A549 (cell line): ENCODE results near the gene DUSP1. TPM values are rescaled to one million over a fixed set of nuclear protein-coding genes. Genes with fewer than 3 reads are reported as not detected.

Experiments used
- ATAC-seq, 2 experiments: fragments of 200-7000 bp in 1 of 2; fragments of >200 bp in 1 of 2; cut with Nextera tagmentation in 1 of 2; cut with Tn5 transposase in 1 of 2; 3 replicates each; pipeline versions ENCODE4 v1.8.0 to v1.9.1; 2018 to 2020; ENCODE audit warnings: mild to moderate bottlenecking in 1 of 2, moderate library complexity in 1 of 2
- CTCF ChIA-PET: fragments of 300-600 bp; sonication (Branson Sonifier 250); formaldehyde crosslinking; extraction: SDS; loops from one replicate; lab custom pipeline; 2021; ENCODE audit warnings: antibody characterized with exemption, inconsistent platforms; lab: Yijun Ruan, JAX
- POLR2A ChIA-PET: fragments of 350-600 bp; formaldehyde crosslinking; extraction: SDS; loops from one replicate; lab custom pipeline; 2021; ENCODE audit warnings: antibody characterized with exemption, inconsistent platforms; lab: Yijun Ruan, JAX
- DNase-seq, 2 experiments: peaks; one replicate each; pipeline versions ENCODE4 v3.0.0 to v3.0.0-alpha.2; 2011 to 2016; ENCODE audit warnings: low read depth in 1 of 2, low spot score in 1 of 2
- FAIRE-seq: peaks from 2 replicates; lab custom pipeline; 2011; peaks lifted over from hg19 to GRCh38; lab: Jason Lieb, UNC
- H3K27ac ChIP-seq, 2 experiments: fragments of >200 bp; sonication (Bioruptor Twin); formaldehyde crosslinking; 3 replicates each; pipeline ENCODE4 v1.5.1; 2016 to 2017
- H3K4me1 ChIP-seq: fragments of >200 bp; sonication (Bioruptor Twin); formaldehyde crosslinking; 3 replicates; pipeline ENCODE4 v1.6.1; 2016
- H3K4me2 ChIP-seq: fragments of >200 bp; sonication (Bioruptor Twin); formaldehyde crosslinking; 3 replicates; pipeline ENCODE4 v1.6.1; 2016
- H3K4me3 ChIP-seq: fragments of >200 bp; sonication (Bioruptor Twin); formaldehyde crosslinking; 3 replicates; pipeline ENCODE4 v1.5.1; 2016
- H3K9me3 ChIP-seq: fragments of >200 bp; sonication (Bioruptor Twin); formaldehyde crosslinking; 3 replicates; pipeline ENCODE4 v1.6.1; 2016
- ATOH8 ChIP-seq: fragments of 250-450 bp; sonication (Bioruptor Pico); IDR thresholded peaks from 2 replicates; pipeline ENCODE4 v1.5.0; 2020; ENCODE audit warnings: low read depth, mild to moderate bottlenecking, moderate library complexity
- BCL3 ChIP-seq: fragments of >200 bp; sonication (Bioruptor Twin); formaldehyde crosslinking; IDR thresholded peaks from 3 replicates; pipeline ENCODE4 v1.6.1; 2016
- BHLHE40 ChIP-seq: IDR thresholded peaks from 2 replicates; pipeline ENCODE4 v1.6.1; 2012; ENCODE audit warnings: low read depth, low read length, inconsistent platforms
- CBX8 ChIP-seq: fragments of 200-600 bp; sonication (generic); IDR thresholded peaks from 2 replicates; pipeline ENCODE4 v1.6.1; 2016
- CTCF ChIP-seq: fragments of >200 bp; sonication (Bioruptor Twin); formaldehyde crosslinking; IDR thresholded peaks from 3 replicates; pipeline ENCODE4 v1.5.1; 2016
- E2F6 ChIP-seq: IDR thresholded peaks from 2 replicates; pipeline ENCODE4 v1.6.1; 2012; ENCODE audit warnings: low read depth, borderline replicate concordance
- EHF ChIP-seq: fragments of 250-450 bp; sonication (Bioruptor Pico); IDR thresholded peaks from 2 replicates; pipeline ENCODE4 v1.5.0; 2020; ENCODE audit warnings: mild to moderate bottlenecking
- FOSB ChIP-seq: fragments of 250-450 bp; sonication (Bioruptor Pico); IDR thresholded peaks from 2 replicates; pipeline ENCODE4 v1.5.0; 2020; ENCODE audit warnings: mild to moderate bottlenecking, moderate library complexity
- HDAC2 ChIP-seq: fragments of 200-600 bp; sonication (generic); IDR thresholded peaks from 2 replicates; pipeline ENCODE4 v1.6.1; 2016
- HES2 ChIP-seq: fragments of >200 bp; sonication (Bioruptor Twin); formaldehyde crosslinking; IDR thresholded peaks from 2 replicates; pipeline ENCODE4 v1.6.1; 2016
- HEYL ChIP-seq: fragments of 250-450 bp; sonication (Bioruptor Pico); IDR thresholded peaks from 2 replicates; pipeline ENCODE4 v1.8.0; 2021; ENCODE audit warnings: mild to moderate bottlenecking, moderate library complexity
- HOXA7 ChIP-seq: fragments of 250-450 bp; sonication (Bioruptor Pico); IDR thresholded peaks from 2 replicates; pipeline ENCODE4 v1.5.0; 2020; ENCODE audit warnings: mild to moderate bottlenecking, moderate library complexity
- HOXB13 ChIP-seq: fragments of 250-450 bp; sonication (Bioruptor Pico); IDR thresholded peaks from 2 replicates; pipeline ENCODE4 v1.5.0; 2020; ENCODE audit warnings: low read depth, mild to moderate bottlenecking, moderate library complexity
- JUN ChIP-seq, 2 experiments: fragments of >200 bp; sonication (Bioruptor Twin); formaldehyde crosslinking; IDR thresholded peaks; 2 replicates in 1 of 2; 3 replicates in 1 of 2; pipeline ENCODE4 v1.6.1; 2016 to 2017
- KDM1A ChIP-seq: fragments of 200-600 bp; sonication (generic); IDR thresholded peaks from 2 replicates; pipeline ENCODE4 v1.6.1; 2016; ENCODE audit warnings: low read depth, mild to moderate bottlenecking
- KDM5A ChIP-seq: fragments of 200-600 bp; sonication (generic); IDR thresholded peaks from 2 replicates; pipeline ENCODE4 v1.6.1; 2016; ENCODE audit warnings: antibody characterized with exemption, mild to moderate bottlenecking
- MAFK ChIP-seq: fragments of 450-650 bp; IDR thresholded peaks from 2 replicates; pipeline ENCODE4 v1.6.1; 2014; ENCODE audit not compliant: partially characterized antibody
- MAX ChIP-seq: IDR thresholded peaks from 2 replicates; pipeline ENCODE4 v1.6.1; 2012
- MYC ChIP-seq: IDR thresholded peaks from 2 replicates; pipeline ENCODE4 v1.6.1; 2012; ENCODE audit warnings: mild to moderate bottlenecking, inconsistent platforms, low read length, improper control_type of control experiment, borderline replicate concordance
- NFE2L2 ChIP-seq: fragments of 150-350 bp; conservative IDR thresholded peaks from 2 replicates; pipeline ENCODE4 v1.6.1; 2014; ENCODE audit warnings: low read length
- NPAS2 ChIP-seq: fragments of 250-450 bp; sonication (Bioruptor Pico); IDR thresholded peaks from 2 replicates; pipeline ENCODE4 v1.8.0; 2022; ENCODE audit warnings: mild to moderate bottlenecking, moderate library complexity, borderline replicate concordance
- NR3C1 ChIP-seq: fragments of >200 bp; sonication (Bioruptor Twin); formaldehyde crosslinking; IDR thresholded peaks from 3 replicates; pipeline ENCODE4 v1.6.1; 2017
- PBX3 ChIP-seq: IDR thresholded peaks from 2 replicates; pipeline ENCODE4 v1.6.1; 2012
- POLR2A ChIP-seq: IDR thresholded peaks from 2 replicates; pipeline ENCODE4 v1.6.1; 2012; ENCODE audit warnings: mild to moderate bottlenecking, low read length
- SMC3 ChIP-seq: fragments of >200 bp; sonication (Bioruptor Twin); formaldehyde crosslinking; IDR thresholded peaks from 3 replicates; pipeline ENCODE4 v1.6.1; 2018; ENCODE audit warnings: inconsistent platforms
- TFCP2L1 ChIP-seq: fragments of 250-450 bp; sonication (Bioruptor Pico); IDR thresholded peaks from 2 replicates; pipeline ENCODE4 v1.5.0; 2021; ENCODE audit warnings: mild to moderate bottlenecking
- TP53 ChIP-seq: fragments of 250-450 bp; sonication (Bioruptor Pico); IDR thresholded peaks from 2 replicates; pipeline ENCODE4 v1.5.0; 2021; ENCODE audit warnings: mild to moderate bottlenecking, moderate library complexity
- ZC3H11A ChIP-seq: fragments of 450-650 bp; IDR thresholded peaks from 2 replicates; pipeline ENCODE4 v1.6.1; 2014; ENCODE audit warnings: antibody characterized with exemption, mild to moderate bottlenecking
- WGBS: methylation state at CpG from one replicate; pipeline ENCODE4 v1.1.6; 2017; ENCODE audit errors: missing lambda C conversion rate; 5-methylcytosine and 5-hydroxymethylcytosine counted together
- polyA plus RNA-seq, 4 experiments: library from polyadenylated mRNA; depleted of rRNA in 3 of 4; stranded (reverse); fragments of >200 nt; fragmentation: RNase III in 1 of 4; extraction: RNeasy Plus Mini Kit Qiagen cat#74134 plus additional on column Dnase treatment in 1 of 4; gene quantifications; 2 replicates in 3 of 4; 3 replicates in 1 of 4; pipeline ENCODE4 v1.2.3, GENCODE V29; 2011 to 2017
- TF ChIP-seq, protein P1 (sequence below): fragments of 250-450 bp; sonication (Bioruptor Pico); IDR thresholded peaks from 2 replicates; pipeline ENCODE4 v1.5.0; 2021; ENCODE audit warnings: mild to moderate bottlenecking, moderate library complexity, borderline replicate concordance

DUSP1 gene
- polyA plus RNA-seq, 2 of the 4 experiments (the other 2 are of a cell fraction) = 207 to 594 TPM

GRCh38 chr5:172799416-172799815 lies 28.4 kb upstream of the DUSP1 start:
- POLR2A ChIA-PET = interaction anchor here (1.6 to 1.8 kb wide), 2 partner anchors 27 to 29 kb away, joined by 8 to 15 read pairs; partner anchors contain the start of gene DUSP1
- CTCF ChIA-PET = interaction anchor here (1.4 to 4.0 kb wide), 4 partner anchors 8 to 83 kb away, joined by 4 to 21 read pairs (median 6); partner anchors contain the start of gene DUSP1
- H3K27ac ChIP-seq = peak overlapping the region; percentile 72 to 82; a peak in 5 of 6 replicates
- TF ChIP-seq HOXA7 (CRISPR knock-in tag) (no peak), EHF (no peak), CBX8 (no peak), FOSB (CRISPR knock-in tag) (no peak), BHLHE40 (no peak), TFCP2L1 (CRISPR knock-in tag) (no peak), NFE2L2 (no peak), NR3C1 (no peak), HDAC2 (no peak), PBX3 (no peak), TP53 (CRISPR knock-in tag) (no peak)
- TF ChIP-seq, protein P1, sequence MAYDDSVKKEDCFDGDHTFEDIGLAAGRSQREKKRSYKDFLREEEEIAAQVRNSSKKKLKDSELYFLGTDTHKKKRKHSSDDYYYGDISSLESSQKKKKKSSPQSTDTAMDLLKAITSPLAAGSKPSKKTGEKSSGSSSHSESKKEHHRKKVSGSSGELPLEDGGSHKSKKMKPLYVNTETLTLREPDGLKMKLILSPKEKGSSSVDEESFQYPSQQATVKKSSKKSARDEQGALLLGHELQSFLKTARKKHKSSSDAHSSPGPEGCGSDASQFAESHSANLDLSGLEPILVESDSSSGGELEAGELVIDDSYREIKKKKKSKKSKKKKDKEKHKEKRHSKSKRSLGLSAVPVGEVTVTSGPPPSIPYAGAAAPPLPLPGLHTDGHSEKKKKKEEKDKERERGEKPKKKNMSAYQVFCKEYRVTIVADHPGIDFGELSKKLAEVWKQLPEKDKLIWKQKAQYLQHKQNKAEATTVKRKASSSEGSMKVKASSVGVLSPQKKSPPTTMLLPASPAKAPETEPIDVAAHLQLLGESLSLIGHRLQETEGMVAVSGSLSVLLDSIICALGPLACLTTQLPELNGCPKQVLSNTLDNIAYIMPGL (CRISPR knock-in tag) = no peak
- 0 out of 3 replicates have a peak, but pooled peaks cover 4% of the 10 kb centered on the region for H3K9me3 ChIP-seq
- DNase-seq (no peak), FAIRE-seq (no peak), ATAC-seq (no peak)
- peaks cover 61% of the 10 kb centered on the region for H3K4me1 ChIP-seq
- WGBS = 93% methylated on average over 6 of the region's 6 CpGs
- no peak overlapping the region for H3K4me2 ChIP-seq
- H3K4me3 ChIP-seq = no peak overlapping the region

GRCh38 chr5:172798422-172799215 lies 27.6 kb upstream of the DUSP1 start:
- 71% methylated on average over 14 of the region's 14 CpGs for WGBS
- Histone ChIP-seq H3K4me1 (peaks cover 68% of the 10 kb centered on the region), H3K4me2 (peak overlapping the region; percentile 61), H3K27ac (peak overlapping the region; percentile 72 to 82), H3K9me3 (0 out of 3 replicates have a peak, but pooled peaks cover 4% of the 10 kb centered on the region), H3K4me3 (no peak overlapping the region)
- ChIA-PET CTCF (interaction anchor here (1.0 to 4.0 kb wide), 6 partner anchors 10 to 82 kb away, joined by 3 to 21 read pairs (median 4); partner anchors contain the start of gene DUSP1), POLR2A (interaction anchor here (0.6 to 2.3 kb wide), 5 partner anchors 9 to 71 kb away, joined by 3 to 24 read pairs (median 6); partner anchors contain the start of gene DUSP1)
- peak; percentile 47 to 61 for ATAC-seq
- no peak for FAIRE-seq
- peak; percentile 59 to 69 for DNase-seq
- no peak for TF ChIP-seq NPAS2 (CRISPR knock-in tag)
- TF ChIP-seq BCL3 = no peak
- TF ChIP-seq NFE2L2 = no peak
- no peak for TF ChIP-seq E2F6
- no peak for TF ChIP-seq SMC3
- TF ChIP-seq EHF = no peak
- TF ChIP-seq MAX = no peak
- TF ChIP-seq ZC3H11A = no peak
- no peak for TF ChIP-seq JUN (IDR thresholded peaks at IDR 0.05)
- no peak for TF ChIP-seq KDM5A
- TF ChIP-seq POLR2A = no peak
- TF ChIP-seq TFCP2L1 (CRISPR knock-in tag) = no peak
- no peak for TF ChIP-seq HES2
- no peak for TF ChIP-seq MYC
- TF ChIP-seq ATOH8 (CRISPR knock-in tag) = 0 out of 2 replicates have a peak, but pooled peaks have one; percentile 31
- no peak for TF ChIP-seq HEYL
- TF ChIP-seq MAFK = peak; percentile 96
- no peak for TF ChIP-seq TP53 (CRISPR knock-in tag)
- no peak for TF ChIP-seq CBX8
- TF ChIP-seq KDM1A = no peak
- no peak for TF ChIP-seq CTCF
- TF ChIP-seq HOXB13 (CRISPR knock-in tag) = no peak
